Measurements from ENCODE around the gene ROR1. TPM values are rescaled to one million over a fixed set of nuclear protein-coding genes. Genes with fewer than 3 reads are reported as not detected.

The ROR1 gene
- total and polyA plus RNA-seq, 2 donors (not counting 1 experiment from before 2014, with no cell fraction given): 0.46 to 16.0 TPM

DNA sequence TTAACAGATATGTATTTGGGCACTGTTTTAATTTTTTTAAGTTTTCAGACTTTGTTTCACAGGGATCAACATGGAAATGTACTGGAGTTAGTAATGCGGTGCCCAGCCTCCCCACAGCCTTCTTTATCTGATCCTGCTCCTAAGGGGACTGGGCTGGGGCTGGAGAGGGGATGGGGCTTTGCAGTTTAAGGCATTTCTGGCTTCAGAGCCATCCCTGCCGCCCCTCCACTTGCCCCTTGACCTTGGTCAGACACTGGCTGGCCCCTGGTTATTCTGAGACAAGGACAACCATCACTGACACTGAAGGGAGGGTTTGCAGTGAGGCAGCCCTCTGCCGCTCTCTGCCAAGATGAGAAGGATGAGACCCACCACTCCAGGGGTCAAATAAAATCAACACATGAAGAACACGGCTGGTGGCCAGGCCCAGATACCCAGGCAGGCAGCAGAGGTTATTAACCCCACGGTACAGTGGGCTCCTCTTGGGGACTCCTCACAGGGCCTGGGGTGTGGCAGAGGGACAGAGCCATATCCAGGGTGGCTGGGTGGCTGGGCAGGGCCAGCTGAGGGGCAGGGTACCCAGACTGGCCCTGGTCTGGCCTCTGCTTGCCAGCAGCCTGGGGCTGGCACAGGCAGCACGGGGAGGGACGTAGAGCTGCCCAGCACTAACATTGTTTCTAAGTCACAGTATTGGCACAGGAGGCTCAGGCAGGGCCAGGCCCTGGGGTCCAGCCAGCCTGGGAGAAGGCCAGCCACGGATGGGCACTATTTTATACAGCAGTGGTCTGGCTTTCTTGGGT, 422.5 kb downstream of the ROR1 start:
- H3K9ac ChIP-seq (ENCODE audit: low read length): no peak overlapping the region
- H3K4me3 ChIP-seq (ENCODE audit: control extremely low read depth in 1 of 5, extremely low read depth in 1 of 5, insufficient read depth in 1 of 5, low read depth in 2 of 5, low read length in 4 of 5): no peak overlapping the region
- H3K4me3 Mint-ChIP-seq: no peak overlapping the region
- H4K20me1 ChIP-seq (ENCODE audit: control insufficient read depth, insufficient read depth, low read length, poor library complexity, severe bottlenecking): no peaks in the 10 kb centered on the region
- H3K9me3 ChIP-seq (ENCODE audit: control extremely low read depth in 1 of 3, control insufficient read depth in 2 of 3, insufficient read depth in 1 of 3, low read length in 2 of 3): peaks cover 0 to 7% (median 0%) of the 10 kb centered on the region in 3 donors
- no peak overlapping the region for H3K27ac Mint-ChIP-seq
- H3K27me3 Mint-ChIP-seq: peaks cover 7% of the 10 kb centered on the region
- H3K27ac ChIP-seq (ENCODE audit: low read length in 2 of 2): no peak overlapping the region
- no peaks in the 10 kb centered on the region for H3K27me3 ChIP-seq (replicated peaks in 1 of 4; ENCODE audit: control extremely low read depth in 1 of 4, control insufficient read depth in 3 of 4, insufficient read depth in 4 of 4, low read length in 3 of 4)
- ChIA-PET CTCF (no interaction called here), POLR2A (no interaction called here)
- TF ChIP-seq EZH2 (IDR thresholded peaks at IDR 0.05; ENCODE audit: borderline replicate concordance, insufficient read depth, low read depth, low read length, poor library complexity, severe bottlenecking): no peak
- TF ChIP-seq, protein P1, sequence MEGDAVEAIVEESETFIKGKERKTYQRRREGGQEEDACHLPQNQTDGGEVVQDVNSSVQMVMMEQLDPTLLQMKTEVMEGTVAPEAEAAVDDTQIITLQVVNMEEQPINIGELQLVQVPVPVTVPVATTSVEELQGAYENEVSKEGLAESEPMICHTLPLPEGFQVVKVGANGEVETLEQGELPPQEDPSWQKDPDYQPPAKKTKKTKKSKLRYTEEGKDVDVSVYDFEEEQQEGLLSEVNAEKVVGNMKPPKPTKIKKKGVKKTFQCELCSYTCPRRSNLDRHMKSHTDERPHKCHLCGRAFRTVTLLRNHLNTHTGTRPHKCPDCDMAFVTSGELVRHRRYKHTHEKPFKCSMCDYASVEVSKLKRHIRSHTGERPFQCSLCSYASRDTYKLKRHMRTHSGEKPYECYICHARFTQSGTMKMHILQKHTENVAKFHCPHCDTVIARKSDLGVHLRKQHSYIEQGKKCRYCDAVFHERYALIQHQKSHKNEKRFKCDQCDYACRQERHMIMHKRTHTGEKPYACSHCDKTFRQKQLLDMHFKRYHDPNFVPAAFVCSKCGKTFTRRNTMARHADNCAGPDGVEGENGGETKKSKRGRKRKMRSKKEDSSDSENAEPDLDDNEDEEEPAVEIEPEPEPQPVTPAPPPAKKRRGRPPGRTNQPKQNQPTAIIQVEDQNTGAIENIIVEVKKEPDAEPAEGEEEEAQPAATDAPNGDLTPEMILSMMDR (IDR thresholded peaks at IDR 0.05): no peak
- no peaks in the 10 kb centered on the region for H3K4me1 ChIP-seq (ENCODE audit: control insufficient read depth in 2 of 2, insufficient read depth in 2 of 2, low read length in 2 of 2)
- H2AFZ ChIP-seq (ENCODE audit: insufficient read depth, low read depth, low read length, poor library complexity, severe bottlenecking): no peak overlapping the region
- no peaks in the 10 kb centered on the region for H3K9me3 Mint-ChIP-seq (ENCODE audit: insufficient read depth)
- DNase-seq: no peak
- no peaks in the 10 kb centered on the region for H3K36me3 ChIP-seq (replicated peaks in 1 of 2; ENCODE audit: control extremely low read depth in 1 of 2, control insufficient read depth in 1 of 2, extremely low read depth in 1 of 2, insufficient read depth in 2 of 2, low read length in 1 of 2)
- WGBS (ENCODE audit: insufficient coverage): 83% methylated on average over 6 of the region's 8 CpGs
- H3K79me2 ChIP-seq (ENCODE audit: control insufficient read depth, insufficient read depth, low read length): no peaks in the 10 kb centered on the region
- no peak overlapping the region for H3K4me2 ChIP-seq (replicated peaks; ENCODE audit: low read depth, low read length, poor library complexity, severe bottlenecking)
- no peaks in the 10 kb centered on the region for H3K4me1 Mint-ChIP-seq
- intact Hi-C loops (cut with micrococcal nuclease): no loop called here
- no peak for ATAC-seq (ENCODE audit: low read depth)

GRCh38 chr1:64197076-64197475, 423.3 kb downstream of the ROR1 start:
- H3K4me1 ChIP-seq (ENCODE audit: control insufficient read depth in 2 of 2, insufficient read depth in 2 of 2, low read length in 2 of 2): no peaks in the 10 kb centered on the region
- DNase-seq: no peak
- H4K20me1 ChIP-seq (ENCODE audit: control insufficient read depth, insufficient read depth, low read length, poor library complexity, severe bottlenecking): no peaks in the 10 kb centered on the region
- peaks cover 7% of the 10 kb centered on the region for H3K27me3 Mint-ChIP-seq
- no peak overlapping the region for H3K27ac ChIP-seq (ENCODE audit: low read length in 2 of 2)
- no peak overlapping the region for H3K4me2 ChIP-seq (replicated peaks; ENCODE audit: low read depth, low read length, poor library complexity, severe bottlenecking)
- H3K27ac Mint-ChIP-seq: no peak overlapping the region
- H3K9me3 Mint-ChIP-seq (ENCODE audit: insufficient read depth): no peaks in the 10 kb centered on the region
- H3K79me2 ChIP-seq (ENCODE audit: control insufficient read depth, insufficient read depth, low read length): no peaks in the 10 kb centered on the region
- ATAC-seq (ENCODE audit: low read depth): no peak
- H3K4me1 Mint-ChIP-seq: no peaks in the 10 kb centered on the region
- POLR2A ChIA-PET: no interaction called here
- no peak for TF ChIP-seq EZH2 (IDR thresholded peaks at IDR 0.05; ENCODE audit: borderline replicate concordance, insufficient read depth, low read depth, low read length, poor library complexity, severe bottlenecking)
- TF ChIP-seq, protein P1 (IDR thresholded peaks at IDR 0.05): no peak
- no peak overlapping the region for H3K4me3 Mint-ChIP-seq
- intact Hi-C loops (cut with micrococcal nuclease): no loop called here
- no peaks in the 10 kb centered on the region for H3K36me3 ChIP-seq (replicated peaks in 1 of 2; ENCODE audit: control extremely low read depth in 1 of 2, control insufficient read depth in 1 of 2, extremely low read depth in 1 of 2, insufficient read depth in 2 of 2, low read length in 1 of 2)
- H3K4me3 ChIP-seq (ENCODE audit: control extremely low read depth in 1 of 5, extremely low read depth in 1 of 5, insufficient read depth in 1 of 5, low read depth in 2 of 5, low read length in 4 of 5): no peak overlapping the region
- H2AFZ ChIP-seq (ENCODE audit: insufficient read depth, low read depth, low read length, poor library complexity, severe bottlenecking): no peak overlapping the region
- no peaks in the 10 kb centered on the region for H3K27me3 ChIP-seq (replicated peaks in 1 of 4; ENCODE audit: control extremely low read depth in 1 of 4, control insufficient read depth in 3 of 4, insufficient read depth in 4 of 4, low read length in 3 of 4)
- peaks cover 0 to 3% (median 0%) of the 10 kb centered on the region in 3 donors for H3K9me3 ChIP-seq (ENCODE audit: control extremely low read depth in 1 of 3, control insufficient read depth in 2 of 3, insufficient read depth in 1 of 3, low read length in 2 of 3)
- CTCF ChIA-PET: interaction anchor here (0.7 kb wide), 1 partner anchor 23 kb away, joined by 3 read pairs; no protein-coding TSS in a partner anchor
- H3K9ac ChIP-seq (ENCODE audit: low read length): no peak overlapping the region
- 100% methylated on average over 1 of the region's 3 CpGs for WGBS (ENCODE audit: insufficient coverage)
